Measurements from ENCODE around the gene CDC5L. TPM values are rescaled to one million over a fixed set of nuclear protein-coding genes. Genes with fewer than 3 reads are reported as not detected.

CDC5L gene
- total RNA-seq, 2 donors from 2014 or later = 28.9 to 30.5 TPM

DNA sequence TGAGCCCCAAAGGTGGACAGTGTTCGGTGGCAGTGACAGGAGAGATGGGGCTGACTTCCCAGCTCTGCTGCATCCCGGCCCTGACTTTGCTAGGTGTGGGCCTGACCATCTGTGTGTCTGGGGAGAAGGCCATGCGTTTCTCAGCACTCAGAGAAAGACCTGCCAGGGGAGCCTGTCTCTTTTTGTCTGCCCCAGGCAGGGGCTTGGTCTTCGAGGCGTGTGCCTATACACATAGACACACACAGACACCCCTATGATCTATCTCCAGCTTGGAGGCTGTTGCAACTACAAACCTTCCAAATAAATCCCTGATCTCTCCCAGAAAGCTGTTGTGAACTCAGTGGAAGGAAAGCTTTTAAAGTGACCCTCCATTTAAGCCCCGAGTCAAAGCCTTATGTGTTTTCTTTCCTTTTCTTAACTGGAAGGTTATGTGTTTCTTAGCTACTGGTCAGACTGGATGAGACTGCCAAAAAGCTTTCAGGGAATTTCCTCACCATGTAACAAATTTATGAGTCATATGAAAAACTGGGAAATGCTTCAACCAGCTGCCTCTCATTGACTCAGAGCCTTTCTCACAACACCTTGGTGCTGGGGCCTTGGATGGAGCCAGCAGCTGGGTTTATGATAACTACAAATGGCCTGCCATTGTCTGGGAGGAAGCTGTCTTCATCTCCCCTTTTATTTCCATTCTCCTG is 102.6 kb downstream of the CDC5L start:
- no peak for DNase-seq
- WGBS, 2 experiments (ENCODE audit: insufficient coverage in 1 of 2, insufficient read length in 1 of 2) = 81 to 86% methylated on average over 3 to 6 of the region's 6 CpGs
- Histone ChIP-seq H3K4me3 (ENCODE audit: low read length) (no peak overlapping the region), H3K27me3 (ENCODE audit: control insufficient read depth, insufficient read depth, low read length, poor library complexity, severe bottlenecking) (no peaks in the 10 kb centered on the region), H3K36me3 (ENCODE audit: control insufficient read depth, insufficient read depth, low read length) (no peaks in the 10 kb centered on the region), H3K4me1 (ENCODE audit: control insufficient read depth, insufficient read depth, low read length) (no peaks in the 10 kb centered on the region), H3K9me3 (ENCODE audit: control insufficient read depth, low read length) (no peaks in the 10 kb centered on the region), H3K9ac (ENCODE audit: extremely low read depth, low read length, poor library complexity, severe bottlenecking) (no peak overlapping the region), H3K27ac (ENCODE audit: low read depth, low read length) (no peak overlapping the region)
- Mint-ChIP-seq H3K27me3 (ENCODE audit: insufficient read depth) (peaks cover 2% of the 10 kb centered on the region), H3K4me3 (no peak overlapping the region), H3K9me3 (no peaks in the 10 kb centered on the region), H3K36me3 (ENCODE audit: low read depth) (no peaks in the 10 kb centered on the region), H3K4me1 (peaks cover 15% of the 10 kb centered on the region), H3K27ac (no peak overlapping the region)
- TF ChIP-seq, protein P1, sequence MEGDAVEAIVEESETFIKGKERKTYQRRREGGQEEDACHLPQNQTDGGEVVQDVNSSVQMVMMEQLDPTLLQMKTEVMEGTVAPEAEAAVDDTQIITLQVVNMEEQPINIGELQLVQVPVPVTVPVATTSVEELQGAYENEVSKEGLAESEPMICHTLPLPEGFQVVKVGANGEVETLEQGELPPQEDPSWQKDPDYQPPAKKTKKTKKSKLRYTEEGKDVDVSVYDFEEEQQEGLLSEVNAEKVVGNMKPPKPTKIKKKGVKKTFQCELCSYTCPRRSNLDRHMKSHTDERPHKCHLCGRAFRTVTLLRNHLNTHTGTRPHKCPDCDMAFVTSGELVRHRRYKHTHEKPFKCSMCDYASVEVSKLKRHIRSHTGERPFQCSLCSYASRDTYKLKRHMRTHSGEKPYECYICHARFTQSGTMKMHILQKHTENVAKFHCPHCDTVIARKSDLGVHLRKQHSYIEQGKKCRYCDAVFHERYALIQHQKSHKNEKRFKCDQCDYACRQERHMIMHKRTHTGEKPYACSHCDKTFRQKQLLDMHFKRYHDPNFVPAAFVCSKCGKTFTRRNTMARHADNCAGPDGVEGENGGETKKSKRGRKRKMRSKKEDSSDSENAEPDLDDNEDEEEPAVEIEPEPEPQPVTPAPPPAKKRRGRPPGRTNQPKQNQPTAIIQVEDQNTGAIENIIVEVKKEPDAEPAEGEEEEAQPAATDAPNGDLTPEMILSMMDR (conservative IDR thresholded peaks at IDR 0.05) = no peak

GRCh38 chr6:44493132-44493531 is 105.6 kb downstream of the CDC5L start:
- TF ChIP-seq, protein P1 (conservative IDR thresholded peaks at IDR 0.05) = no peak
- peaks cover 12% of the 10 kb centered on the region for H3K4me1 Mint-ChIP-seq
- 92 to 93% methylated on average over 5 of the region's 5 CpGs for WGBS, 2 experiments (ENCODE audit: insufficient coverage in 1 of 2, insufficient read length in 1 of 2)
- H3K36me3 Mint-ChIP-seq (ENCODE audit: low read depth) = no peaks in the 10 kb centered on the region
- no peak overlapping the region for H3K27ac ChIP-seq (ENCODE audit: low read depth, low read length)
- H3K9me3 ChIP-seq (ENCODE audit: control insufficient read depth, low read length) = no peaks in the 10 kb centered on the region
- no peak overlapping the region for H3K4me3 Mint-ChIP-seq
- no peaks in the 10 kb centered on the region for H3K27me3 ChIP-seq (ENCODE audit: control insufficient read depth, insufficient read depth, low read length, poor library complexity, severe bottlenecking)
- no peak for DNase-seq
- H3K27me3 Mint-ChIP-seq (ENCODE audit: insufficient read depth) = peaks cover 6% of the 10 kb centered on the region
- no peaks in the 10 kb centered on the region for H3K36me3 ChIP-seq (ENCODE audit: control insufficient read depth, insufficient read depth, low read length)
- H3K27ac Mint-ChIP-seq = no peak overlapping the region
- H3K4me1 ChIP-seq (ENCODE audit: control insufficient read depth, insufficient read depth, low read length) = no peaks in the 10 kb centered on the region
- H3K9me3 Mint-ChIP-seq = no peaks in the 10 kb centered on the region
- no peak overlapping the region for H3K4me3 ChIP-seq (ENCODE audit: low read length)
- no peak overlapping the region for H3K9ac ChIP-seq (ENCODE audit: extremely low read depth, low read length, poor library complexity, severe bottlenecking)

- Mint-ChIP-seq H3K36me3 (ENCODE audit: low read depth) (no peaks in the 10 kb centered on the region), H3K9me3 (no peaks in the 10 kb centered on the region), H3K4me1 (peaks cover 12% of the 10 kb centered on the region), H3K27ac (no peak overlapping the region), H3K27me3 (ENCODE audit: insufficient read depth) (peaks cover 4% of the 10 kb centered on the region), H3K4me3 (no peak overlapping the region)
- no peak overlapping the region for H3K9ac ChIP-seq (ENCODE audit: extremely low read depth, low read length, poor library complexity, severe bottlenecking)
- H3K4me1 ChIP-seq (ENCODE audit: control insufficient read depth, insufficient read depth, low read length) = no peaks in the 10 kb centered on the region
- TF ChIP-seq, protein P1 (conservative IDR thresholded peaks at IDR 0.05) = no peak
- H3K4me3 ChIP-seq (ENCODE audit: low read length) = no peak overlapping the region
- no peaks in the 10 kb centered on the region for H3K27me3 ChIP-seq (ENCODE audit: control insufficient read depth, insufficient read depth, low read length, poor library complexity, severe bottlenecking)
- no peaks in the 10 kb centered on the region for H3K36me3 ChIP-seq (ENCODE audit: control insufficient read depth, insufficient read depth, low read length)
- 87 to 96% methylated on average over 4 to 6 of the region's 6 CpGs for WGBS, 2 experiments (ENCODE audit: insufficient coverage in 1 of 2, insufficient read length in 1 of 2)
- no peak overlapping the region for H3K27ac ChIP-seq (ENCODE audit: low read depth, low read length)
- no peaks in the 10 kb centered on the region for H3K9me3 ChIP-seq (ENCODE audit: control insufficient read depth, low read length)
- DNase-seq = no peak
Measured at GRCh38 chr6:44493593-44493992, 106.1 kb downstream of the CDC5L start.

Data from endodermal cell (in vitro differentiated cells).